ELF-1 (cell line): Measurements from ENCODE around the gene POU6F2.

Source experiments
- DNase-seq: peaks from one replicate; pipeline ENCODE4 v3.0.0-alpha.2; 2016; ENCODE audit warnings: low read depth, low spot score

The POU6F2 gene

GRCh38 chr7:39504963-39505362, 527.3 kb downstream of the POU6F2 start:
- DNase-seq, result no peak

- no peak for DNase-seq
Measured at GRCh38 chr7:39507866-39508551, 530.3 kb downstream of the POU6F2 start.

- no peak for DNase-seq
Measured at GRCh38 chr7:39509436-39509835, 531.7 kb downstream of the POU6F2 start.

DNA sequence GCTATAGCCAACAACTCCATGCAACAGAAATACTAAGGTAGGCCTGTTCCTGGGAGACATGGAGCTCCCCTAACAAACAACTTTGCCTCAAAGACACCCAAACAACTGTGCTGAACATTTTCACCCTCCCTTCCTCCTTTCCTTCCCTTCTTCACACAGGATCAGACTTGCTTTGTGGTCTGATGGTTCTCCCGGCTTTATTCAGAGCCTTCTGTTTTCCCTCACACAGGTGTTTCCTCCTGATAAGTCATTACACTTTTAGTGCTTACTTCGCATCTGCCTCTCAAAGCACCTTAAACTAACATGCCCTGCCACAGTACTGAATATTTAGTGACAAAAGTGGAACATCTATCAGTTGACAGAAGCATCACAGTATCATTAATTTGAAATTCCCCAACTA, 532.2 kb downstream of the POU6F2 start:
- DNase-seq, result no peak

DNA sequence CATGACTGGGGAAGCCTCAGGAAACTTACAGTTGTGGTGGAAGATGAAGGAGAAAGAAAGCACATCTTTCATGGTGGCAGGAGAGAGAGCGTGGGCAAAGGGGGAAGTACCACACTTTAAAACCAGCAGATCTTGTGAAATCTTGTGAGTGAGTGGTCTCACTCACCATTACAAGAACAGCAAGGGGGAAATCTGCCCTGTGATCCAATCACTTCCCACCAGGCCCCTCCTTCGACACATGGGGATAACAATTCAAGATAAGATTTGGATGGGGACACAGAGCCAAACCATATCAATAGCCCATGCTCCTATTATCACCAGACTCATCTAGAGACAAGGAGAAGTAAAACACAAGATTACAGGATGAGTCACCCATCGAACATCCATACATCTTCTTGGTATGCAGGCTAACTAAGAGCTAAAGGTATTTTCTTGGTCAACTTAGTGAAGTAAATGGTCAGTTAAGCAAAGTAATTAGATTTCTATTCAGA, 533.2 kb downstream of the POU6F2 start:
- no peak for DNase-seq

GRCh38 chr7:39515534-39516228, 538.0 kb downstream of the POU6F2 start:
- no peak for DNase-seq

DNA sequence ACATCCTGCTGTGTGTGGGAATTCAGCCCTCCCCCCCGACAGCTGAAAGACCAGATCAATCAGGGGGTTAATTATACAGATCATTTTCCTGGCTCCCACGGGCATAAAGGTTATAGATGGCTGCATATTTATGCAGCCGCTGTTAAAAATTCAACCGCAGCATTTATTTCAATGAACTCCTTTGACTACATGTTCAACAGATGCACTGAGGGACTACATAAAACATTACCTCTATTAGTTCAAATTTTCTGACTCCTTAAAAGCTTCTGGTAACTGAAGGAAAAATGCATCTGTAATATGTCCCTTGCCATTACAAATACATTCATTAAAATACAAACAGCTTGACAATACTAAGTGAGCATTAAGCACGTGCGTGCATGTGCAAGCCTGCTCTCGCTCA, 538.8 kb downstream of the POU6F2 start:
- no peak for DNase-seq

GRCh38 chr7:39517240-39517639, 539.5 kb downstream of the POU6F2 start:
- no peak for DNase-seq
